Stomach (tissue), 9 donors: Measurements from ENCODE around the gene EIF5. TPM values are rescaled to one million over a fixed set of nuclear protein-coding genes. Genes with fewer than 3 reads are reported as not detected.
A peak's percentile ranks its signal among the peaks of the same experiment; 100 is the strongest.

Source experiments
- DNase-seq, 2 donors: peaks; one replicate each; pipeline versions ENCODE4 v3.0.0 to v3.0.0-alpha.2; 2013 to 2019
- H3K27ac ChIP-seq, 5 donors: fragments of 200-600 bp in 4 of 5; sonication (generic) in 4 of 5; one replicate each; pipeline ENCODE4 v1.5.1; 2013 to 2019; ENCODE audit warnings: mild to moderate bottlenecking in 1 of 5, moderate library complexity in 1 of 5
- H3K27me3 ChIP-seq, 3 donors: fragments of 200-600 bp; sonication (generic); one replicate each; pipeline ENCODE4 v1.5.1; 2017 to 2019; ENCODE audit warnings: mixed run types in 1 of 3
- H3K36me3 ChIP-seq, 4 donors: fragments of 200-600 bp; sonication (generic); 1 replicate in 3 of 4; 2 replicates in 1 of 4; pipeline ENCODE4 v1.5.1; 2016 to 2019
- H3K4me1 ChIP-seq, 4 donors: fragments of 200-600 bp; sonication (generic); one replicate each; pipeline ENCODE4 v1.5.1; 2016 to 2019
- H3K4me3 ChIP-seq, 4 donors: fragments of 200-600 bp; sonication (generic) in 3 of 4; one replicate each; pipeline ENCODE4 v1.5.1; 2016 to 2019; ENCODE audit warnings: mild to moderate bottlenecking in 1 of 4
- H3K9me3 ChIP-seq, 4 donors: fragments of 200-600 bp; sonication (generic); one replicate each; pipeline ENCODE4 v1.5.1; 2016 to 2019
- CTCF ChIP-seq, 7 experiments: fragments of 450-650 bp in 4 of 7; fragments of 200-600 bp in 3 of 7; sonication (generic) in 3 of 7; IDR thresholded peaks; one replicate each; pipeline ENCODE4 v1.5.1; 2016 to 2019; ENCODE audit warnings: antibody characterized with exemption in 7 of 7, control low read depth in 2 of 7, mild to moderate bottlenecking in 1 of 7
- EP300 ChIP-seq: sonication (generic); formaldehyde crosslinking; IDR thresholded peaks from one replicate; pipeline ENCODE4 v1.6.1; 2017; ENCODE audit warnings: antibody characterized with exemption
- POLR2A ChIP-seq, 4 donors: fragments of 450-650 bp; IDR thresholded peaks; one replicate each; pipeline ENCODE4 v1.6.1; 2016; ENCODE audit warnings: antibody characterized with exemption in 4 of 4, control low read depth in 2 of 4, mild to moderate bottlenecking in 1 of 4, moderate library complexity in 1 of 4
- POLR2AphosphoS5 ChIP-seq, 3 donors: sonication (generic); formaldehyde crosslinking; IDR thresholded peaks; one replicate each; pipeline ENCODE4 v1.6.1; 2016; ENCODE audit warnings: antibody characterized with exemption in 3 of 3
- WGBS, 5 donors: extraction: QIAGEN DNeasy Blood & Tissue Kit in 3 of 5; methylation state at CpG; one replicate each; pipeline versions ENCODE4 v1.1.5 to v1.1.7; 2013 to 2018; 5-methylcytosine and 5-hydroxymethylcytosine counted together
- intact Hi-C: fragments of 100-400 bp; cut with DNase I; formaldehyde crosslinking; loops from one replicate; pipeline ENCODE4 v1.15.1; 2023; ENCODE audit warnings: low total_unique reads
- polyA plus RNA-seq, 3 donors: library from polyadenylated mRNA; stranded (reverse); fragments of 200-250 nt; gene quantifications; one replicate each; pipeline ENCODE4 v1.2.3, GENCODE V29; 2013
- total RNA-seq, 5 donors: library from RNA; depleted of rRNA; stranded (reverse); fragments of >200 nt; gene quantifications; one replicate each; pipeline versions ENCODE4 v1.1.0 to v1.2.3, GENCODE V29; 2014 to 2016
- donor health status: healthy with polysubstance abuse.
- donor health status: Bipolar disorder and iron deficiency.
- donor health status: healthy.

The EIF5 gene
- total and polyA plus RNA-seq, 8 donors: 44.3 to 401 (median 134) TPM

GRCh38 chr14:103380719-103381377, 46.8 kb downstream of the EIF5 start:
- WGBS, 5 donors: 0 to 21% (median 14%) methylated on average over 2 of the region's 2 CpGs
- no peak overlapping the region for H3K27ac ChIP-seq

GRCh38 chr14:103382376-103382775, 48.3 kb downstream of the EIF5 start:
- Histone ChIP-seq H3K27ac (no peak overlapping the region), H3K27me3 (no peaks in the 10 kb centered on the region), H3K4me3 (no peak overlapping the region), H3K4me1 (peaks cover 10 to 20% (median 16%) of the 10 kb centered on the region in 4 donors), H3K9me3 (no peaks in the 10 kb centered on the region), H3K36me3 (no peaks in the 10 kb centered on the region)
- WGBS, 5 donors: 51 to 79% (median 64%) methylated on average over 4 of the region's 4 CpGs
- no peak for TF ChIP-seq POLR2AphosphoS5 (IDR thresholded peaks at IDR 0.05)
- TF ChIP-seq EP300: no peak
- no peak for TF ChIP-seq POLR2A (IDR thresholded peaks at IDR 0.05)
- TF ChIP-seq CTCF (IDR thresholded peaks at IDR 0.05): no peak
- DNase-seq: peak in 1 of 2 donors; percentile 23
- intact Hi-C loops: no loop called here

More at GRCh38 chr14:103380719-103381377, 46.8 kb downstream of the EIF5 start:
- Histone ChIP-seq H3K9me3 (no peaks in the 10 kb centered on the region), H3K36me3 (no peaks in the 10 kb centered on the region), H3K4me3 (no peak overlapping the region), H3K27me3 (no peaks in the 10 kb centered on the region), H3K4me1 (peaks cover 5 to 10% (median 9%) of the 10 kb centered on the region in 4 donors)
- intact Hi-C loops: no loop called here
- DNase-seq: no peak
- TF ChIP-seq EP300 (no peak), POLR2A (IDR thresholded peaks at IDR 0.05) (no peak)

GRCh38 chr14:103384450-103385151, 50.6 kb downstream of the EIF5 start:
- intact Hi-C loops: no loop called here
- peak overlapping the region; percentile 94 to 100 (median 99) for H3K27ac ChIP-seq
- no peaks in the 10 kb centered on the region for H3K9me3 ChIP-seq
- H3K36me3 ChIP-seq: no peaks in the 10 kb centered on the region
- TF ChIP-seq CTCF (IDR thresholded peaks at IDR 0.05): no peak
- TF ChIP-seq POLR2A (IDR thresholded peaks at IDR 0.05): no peak
- TF ChIP-seq POLR2AphosphoS5 (IDR thresholded peaks at IDR 0.05): no peak
- TF ChIP-seq EP300: no peak
- 7 to 17% (median 10%) methylated on average over 20 to 31 of the region's 31 CpGs for WGBS, 5 donors
- H3K4me1 ChIP-seq: peaks cover 26 to 37% (median 32%) of the 10 kb centered on the region in 4 donors
- peak in 1 of 2 donors; percentile 15 for DNase-seq
- H3K4me3 ChIP-seq: peak overlapping the region; percentile 67 to 93 (median 90)
- H3K27me3 ChIP-seq: no peaks in the 10 kb centered on the region

- Histone ChIP-seq H3K27ac (peak within 1 kb of the TSS; percentile 94 to 100 (median 99)), H3K36me3 (no peaks in the 10 kb centered on the region), H3K4me1 (peaks cover 28 to 41% (median 36%) of the 10 kb centered on the region in 4 donors), H3K9me3 (no peaks in the 10 kb centered on the region), H3K4me3 (peak within 1 kb of the TSS; percentile 67 to 93 (median 90)), H3K27me3 (no peaks in the 10 kb centered on the region)
- intact Hi-C loops: no loop called here
- TF ChIP-seq POLR2AphosphoS5 (IDR thresholded peaks at IDR 0.05) (peak; percentile 88 to 95 (median 90)), POLR2A (IDR thresholded peaks at IDR 0.05) (peak in 2 of 4 donors; percentile 36 to 44), CTCF (IDR thresholded peaks at IDR 0.05) (peak in 1 of 7 experiments; percentile 35), EP300 (no peak)
- peak; percentile 98 to 99 for DNase-seq
- 0 to 1% (median 1%) methylated on average over 19 to 91 of the region's 91 CpGs for WGBS, 5 donors
Measured at GRCh38 chr14:103385152-103385928, 51.3 kb downstream of the EIF5 start, which contains the start of gene MARK3. TSS of gene MARK3 (plus strand) at chr14:103385415. CDS start at chr14:103386030, 615 bp downstream.
